T follicular helper cell (primary cell): ENCODE data around the gene PCCA.

Experiments
- DNase-seq: peaks from one replicate; pipeline ENCODE4 v3.0.0-alpha.2; 2020; ENCODE audit warnings: low read depth

The PCCA gene

DNA sequence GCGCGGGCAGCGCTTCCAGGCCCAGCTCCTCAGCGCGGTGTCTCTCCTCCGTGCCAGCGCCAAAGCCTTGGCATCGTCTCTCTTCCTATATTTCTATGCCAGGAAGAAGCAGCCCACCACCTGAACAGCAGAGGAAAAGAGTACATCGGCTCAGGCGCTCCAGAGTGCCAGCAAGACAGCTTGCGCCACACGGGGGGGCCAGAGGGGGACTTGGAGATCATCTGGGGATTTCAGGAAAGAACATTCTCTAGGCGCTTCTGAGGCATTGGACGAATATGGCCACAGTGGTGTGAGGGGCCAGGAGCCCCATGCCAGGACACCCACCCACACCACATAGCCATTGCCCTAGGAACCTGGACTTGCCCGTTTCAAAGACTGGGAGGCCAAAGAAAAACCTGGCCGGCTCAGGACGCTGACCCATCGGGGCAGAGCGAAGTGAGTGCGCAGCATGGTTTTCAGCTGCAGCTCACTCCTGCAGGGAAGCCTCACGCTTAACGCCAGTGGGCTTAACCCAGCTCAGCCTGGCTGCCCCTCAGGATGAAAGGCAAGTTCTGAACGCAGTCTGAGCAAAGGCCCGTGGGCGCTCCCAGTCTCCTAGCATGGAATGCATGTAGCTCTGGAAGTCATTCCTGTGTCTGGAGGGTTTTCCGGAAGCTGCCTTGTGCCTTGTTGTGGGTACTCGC, 437.6 kb downstream of the PCCA start:
- DNase-seq: no peak

DNA sequence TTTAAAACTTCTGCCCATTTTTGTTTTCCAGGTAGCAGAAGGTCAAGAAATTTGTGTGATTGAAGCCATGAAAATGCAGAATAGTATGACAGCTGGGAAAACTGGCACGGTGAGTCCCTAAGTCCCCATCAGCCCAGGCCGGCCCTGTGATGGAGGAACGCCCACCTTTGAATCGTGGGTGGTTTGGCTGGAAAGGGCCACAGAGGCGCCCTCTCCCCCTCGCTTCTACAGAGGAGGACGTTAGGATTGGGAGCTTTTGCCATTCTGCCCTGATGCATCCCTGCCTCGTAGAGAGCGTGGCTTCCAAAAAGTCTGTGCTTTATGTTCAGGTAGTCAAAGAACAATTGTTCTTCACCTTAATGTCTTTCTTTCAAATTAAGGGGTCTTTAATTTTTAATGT, 438.8 kb downstream of the PCCA start:
- no peak for DNase-seq

- no peak for DNase-seq
These were observed 439.5 kb downstream of the PCCA start for GRCh38 chr13:100528353-100528752.

GRCh38 chr13:100528820-100529219, 439.9 kb downstream of the PCCA start:
- no peak for DNase-seq

DNA sequence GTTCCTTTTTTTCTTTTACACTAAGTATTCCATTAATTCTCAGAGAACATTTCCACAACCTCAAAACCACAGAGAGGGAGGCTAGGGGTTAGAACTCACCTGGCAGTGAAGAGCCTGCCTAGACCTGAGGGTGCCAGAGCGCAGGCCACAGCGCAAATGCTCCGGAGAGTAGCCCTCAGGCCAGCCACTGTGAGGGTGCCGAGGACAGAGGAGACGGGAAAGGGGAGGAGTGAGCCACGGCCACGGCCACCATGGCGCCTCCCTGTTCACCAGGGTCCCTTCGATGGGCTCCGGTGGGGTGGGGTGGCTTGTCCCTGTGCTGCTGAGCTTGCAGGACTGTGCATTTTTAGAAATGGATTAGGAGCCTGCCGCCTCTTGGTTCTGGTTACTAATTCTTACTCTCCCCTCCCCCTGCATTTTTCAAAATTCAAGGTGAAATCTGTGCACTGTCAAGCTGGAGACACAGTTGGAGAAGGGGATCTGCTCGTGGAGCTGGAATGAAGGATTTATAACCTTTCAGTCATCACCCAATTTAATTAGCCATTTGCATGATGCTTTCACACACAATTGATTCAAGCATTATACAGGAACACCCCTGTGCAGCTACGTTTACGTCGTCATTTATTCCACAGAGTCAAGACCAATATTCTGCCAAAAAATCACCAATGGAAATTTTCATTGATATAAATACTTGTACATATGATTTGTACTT, 440.9 kb downstream of the PCCA start:
- DNase-seq: no peak

GRCh38 chr13:100530671-100531213, 441.8 kb downstream of the PCCA start:
- DNase-seq: no peak

- DNase-seq: no peak
These were observed 443.3 kb downstream of the PCCA start for GRCh38 chr13:100532090-100532766.

GRCh38 chr13:100532836-100533435, 444.0 kb downstream of the PCCA start:
- no peak for DNase-seq

GRCh38 chr13:100533588-100534041, 444.7 kb downstream of the PCCA start:
- no peak for DNase-seq

- DNase-seq: no peak
These were observed 445.4 kb downstream of the PCCA start for GRCh38 chr13:100534147-100534843.

- DNase-seq: no peak
These were observed 446.0 kb downstream of the PCCA start for GRCh38 chr13:100534911-100535310.

DNA sequence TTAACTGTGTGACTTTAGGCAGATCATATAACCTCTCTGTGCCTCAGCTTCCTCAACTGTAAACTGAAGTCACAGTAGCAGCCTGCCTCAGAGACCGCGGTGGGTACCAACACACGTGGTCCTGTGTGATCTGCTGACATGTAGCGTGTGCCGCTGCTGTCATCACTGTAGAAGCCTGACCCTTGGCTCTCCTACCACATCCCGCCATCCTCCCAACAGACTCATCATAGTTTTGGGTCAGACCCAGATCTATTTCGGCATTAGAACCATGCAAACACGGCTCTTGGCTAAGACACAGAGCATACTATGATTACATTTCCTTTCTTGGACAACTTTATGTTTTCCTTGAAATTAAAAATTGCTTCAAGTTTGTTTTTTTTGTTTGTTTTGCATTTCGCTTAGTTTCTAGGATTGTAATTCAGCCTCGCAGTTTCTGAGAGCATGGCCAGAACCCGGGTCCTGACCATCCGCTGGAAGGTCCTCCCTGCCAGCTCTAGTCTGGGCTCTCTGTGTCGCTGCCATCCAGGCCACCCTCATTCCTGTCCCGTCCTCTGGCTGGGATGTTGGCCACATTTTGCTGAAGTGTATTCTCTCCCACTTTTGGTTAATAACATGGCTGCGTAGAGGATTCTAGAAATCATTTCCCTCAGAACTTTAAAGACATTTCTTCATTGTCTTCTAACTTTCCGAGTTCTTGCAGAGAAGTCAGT, 446.7 kb downstream of the PCCA start:
- DNase-seq: no peak

- no peak for DNase-seq
These were observed 447.8 kb downstream of the PCCA start for GRCh38 chr13:100536643-100537180.

DNA sequence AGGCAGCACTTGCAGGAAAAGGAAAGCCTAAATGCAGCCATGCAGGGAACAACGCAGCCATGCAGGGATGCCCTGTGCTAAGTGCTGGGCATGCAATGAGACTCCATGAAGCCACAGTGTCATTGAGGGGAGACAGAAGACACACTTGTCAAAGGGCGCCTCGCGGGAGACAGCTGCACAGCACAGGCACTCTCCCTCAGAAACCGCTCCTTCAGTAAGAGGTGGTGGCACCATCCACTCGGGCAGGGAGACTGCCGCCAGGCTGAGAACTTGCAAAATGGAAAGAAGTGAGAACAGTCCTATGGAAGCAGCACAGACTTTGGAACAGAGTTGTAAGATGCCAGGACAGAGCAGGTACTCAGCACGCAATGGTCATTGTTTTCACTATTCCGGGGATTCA, 448.6 kb downstream of the PCCA start:
- no peak for DNase-seq

GRCh38 chr13:100537951-100538462, 449.1 kb downstream of the PCCA start:
- DNase-seq: no peak

DNA sequence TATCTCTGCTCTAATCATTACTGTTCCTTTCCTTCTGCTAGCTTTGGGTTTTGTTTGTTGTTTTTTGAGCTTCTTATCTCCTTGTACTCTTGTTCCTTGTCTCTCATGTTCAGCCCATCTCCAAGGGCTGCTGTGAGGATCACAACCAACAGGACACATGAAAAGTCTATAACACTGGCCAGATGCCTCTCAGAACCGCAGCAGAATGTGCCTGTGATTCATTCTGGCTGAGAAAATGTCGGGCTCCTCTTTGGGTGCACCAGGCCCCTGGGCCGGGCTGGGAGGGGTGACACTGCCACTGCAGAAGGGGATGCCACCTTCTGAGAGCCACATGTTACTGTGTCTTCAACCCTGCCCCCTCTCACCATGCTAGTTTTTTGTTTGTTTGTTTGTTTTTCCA, 451.7 kb downstream of the PCCA start:
- no peak for DNase-seq

- DNase-seq: no peak
These were observed 453.3 kb downstream of the PCCA start for GRCh38 chr13:100541897-100542825.

DNA sequence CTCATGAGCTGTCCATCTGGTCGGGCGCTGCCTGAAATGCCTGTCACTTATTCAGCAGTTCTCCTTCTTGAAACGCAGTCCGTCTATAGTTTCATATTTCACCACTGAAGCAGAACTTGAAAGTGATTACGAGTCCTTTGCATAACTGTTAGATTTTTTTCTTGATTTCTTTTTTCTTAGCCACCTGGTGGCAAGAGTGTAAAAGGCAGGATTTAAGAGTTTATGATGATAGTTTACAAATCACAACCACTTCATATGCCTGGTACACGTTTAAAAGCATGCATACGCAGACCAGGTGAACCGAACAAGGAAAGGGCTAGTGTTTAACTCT, 453.9 kb downstream of the PCCA start:
- DNase-seq: no peak

GRCh38 chr13:100543872-100544602, 455.1 kb downstream of the PCCA start:
- no peak for DNase-seq
